ENCODE results near the gene LTBP2. TPM values are rescaled to one million over a fixed set of nuclear protein-coding genes. Genes with fewer than 3 reads are reported as not detected.

The LTBP2 gene
- total RNA-seq, 1 donor from 2014 or later = 26.5 TPM

GRCh38 chr14:74637178-74637550 lies 25.1 kb upstream of the LTBP2 start:
- H3K27ac ChIP-seq (replicated peaks) = peak overlapping the region; percentile 69
- intact Hi-C loops (cut with micrococcal nuclease) = no loop called here
- H3K4me3 ChIP-seq = no peak overlapping the region
- no peak for TF ChIP-seq CTCF (IDR thresholded peaks at IDR 0.05; ENCODE audit: borderline replicate concordance)
- H3K36me3 ChIP-seq = no peaks in the 10 kb centered on the region
- DNase-seq = no peak
- H3K9me3 ChIP-seq (replicated peaks) = no peaks in the 10 kb centered on the region
- H3K4me1 ChIP-seq = peaks cover 29% of the 10 kb centered on the region
- no peaks in the 10 kb centered on the region for H3K27me3 ChIP-seq (ENCODE audit: low read depth)

GRCh38 chr14:74636424-74637177 lies 24.6 kb upstream of the LTBP2 start:
- H3K27ac ChIP-seq (replicated peaks) = peak overlapping the region; percentile 69
- DNase-seq = no peak
- no peaks in the 10 kb centered on the region for H3K27me3 ChIP-seq (ENCODE audit: low read depth)
- no peaks in the 10 kb centered on the region for H3K36me3 ChIP-seq
- H3K4me1 ChIP-seq = peaks cover 29% of the 10 kb centered on the region
- no peaks in the 10 kb centered on the region for H3K9me3 ChIP-seq (replicated peaks)
- TF ChIP-seq CTCF (IDR thresholded peaks at IDR 0.05; ENCODE audit: borderline replicate concordance) = no peak
- intact Hi-C loops (cut with micrococcal nuclease) = no loop called here
- no peak overlapping the region for H3K4me3 ChIP-seq

- peak overlapping the region; percentile 43 for H3K27ac ChIP-seq (replicated peaks)
Observed at GRCh38 chr14:74635847-74636246, 23.8 kb upstream of the LTBP2 start.

GRCh38 chr14:74634964-74635363 lies 22.9 kb upstream of the LTBP2 start:
- Histone ChIP-seq H3K4me1 (peaks cover 36% of the 10 kb centered on the region), H3K9me3 (replicated peaks) (no peaks in the 10 kb centered on the region), H3K27me3 (ENCODE audit: low read depth) (no peaks in the 10 kb centered on the region), H3K36me3 (no peaks in the 10 kb centered on the region), H3K4me3 (no peak overlapping the region), H3K27ac (replicated peaks) (peak overlapping the region; percentile 43)
- intact Hi-C loops (cut with micrococcal nuclease) = no loop called here
- no peak for DNase-seq
- TF ChIP-seq CTCF (IDR thresholded peaks at IDR 0.05; ENCODE audit: borderline replicate concordance) = no peak

More at GRCh38 chr14:74635847-74636246, 23.8 kb upstream of the LTBP2 start:
- intact Hi-C loops (cut with micrococcal nuclease) = no loop called here
- Histone ChIP-seq H3K36me3 (no peaks in the 10 kb centered on the region), H3K4me3 (no peak overlapping the region), H3K4me1 (peaks cover 36% of the 10 kb centered on the region), H3K27me3 (ENCODE audit: low read depth) (no peaks in the 10 kb centered on the region), H3K9me3 (replicated peaks) (no peaks in the 10 kb centered on the region)
- DNase-seq = no peak
- no peak for TF ChIP-seq CTCF (IDR thresholded peaks at IDR 0.05; ENCODE audit: borderline replicate concordance)

- Histone ChIP-seq H3K4me1 (peaks cover 36% of the 10 kb centered on the region), H3K27me3 (ENCODE audit: low read depth) (no peaks in the 10 kb centered on the region), H3K9me3 (replicated peaks) (no peaks in the 10 kb centered on the region), H3K4me3 (no peak overlapping the region), H3K36me3 (no peaks in the 10 kb centered on the region), H3K27ac (replicated peaks) (peak overlapping the region; percentile 43)
- intact Hi-C loops (cut with micrococcal nuclease) = no loop called here
- no peak for DNase-seq
- TF ChIP-seq CTCF (IDR thresholded peaks at IDR 0.05; ENCODE audit: borderline replicate concordance) = no peak
Observed at GRCh38 chr14:74634481-74634880, 22.4 kb upstream of the LTBP2 start.

All from left ventricle myocardium inferior (tissue), 1 donor.